Panc1 (cell line): ENCODE results near the gene BEGAIN. TPM values are rescaled to one million over a fixed set of nuclear protein-coding genes. Genes with fewer than 3 reads are reported as not detected.

Source experiments
- ATAC-seq: fragments of 200-7000 bp; cut with Tn5 transposase; 2 replicates; pipeline ENCODE4 v1.9.1; 2020; ENCODE audit warnings: mild to moderate bottlenecking, moderate library complexity
- BruUV-seq: library from RNA; stranded (reverse); fragments of 400-500 nt; replicated peaks from 2 replicates; lab custom pipeline; 2021; lab: Mats Ljungman, UMichigan
- CTCF ChIA-PET: fragments of 300-600 bp; sonication (Branson Sonifier 250); formaldehyde crosslinking; loops from one replicate; lab custom pipeline; 2022; ENCODE audit warnings: antibody characterized with exemption; lab: Charles Lee
- POLR2A ChIA-PET: fragments of 300-600 bp; sonication (Branson Sonifier 250); formaldehyde crosslinking; loops from one replicate; lab custom pipeline; 2022; ENCODE audit warnings: antibody characterized with exemption; lab: Charles Lee
- DNase-seq: peaks from one replicate; pipeline ENCODE4 v3.0.0-alpha.2; 2010; ENCODE audit warnings: low read depth, low spot score
- H3K27ac ChIP-seq: 2 replicates; pipeline ENCODE4 v1.5.1; 2011; ENCODE audit warnings: mild to moderate bottlenecking, low read length, inconsistent platforms
- H3K27me3 ChIP-seq: fragments of 200-500 bp; sonication (Bioruptor generic); 2 replicates; pipeline ENCODE4 v1.6.0; 2014; ENCODE audit warnings: low read length, inconsistent platforms; ENCODE audit not compliant: control insufficient read depth, insufficient read depth
- H3K36me3 ChIP-seq: fragments of 200-500 bp; sonication (Bioruptor generic); 2 replicates; pipeline ENCODE4 v1.5.1; 2014; ENCODE audit warnings: inconsistent platforms, mild to moderate bottlenecking, low read length, moderate library complexity; ENCODE audit not compliant: control insufficient read depth, insufficient read depth
- H3K4me1 ChIP-seq: 2 replicates; pipeline ENCODE4 v1.5.1; 2011; ENCODE audit warnings: inconsistent platforms, mild to moderate bottlenecking, low read length, moderate library complexity; ENCODE audit not compliant: control insufficient read depth, insufficient read depth
- H3K4me3 ChIP-seq, 2 experiments: 2 replicates each; pipeline ENCODE4 v1.5.1; 2011 to 2012; ENCODE audit warnings: low read depth in 2 of 2, low read length in 2 of 2, mild to moderate bottlenecking in 2 of 2, inconsistent platforms in 1 of 2, moderate library complexity in 1 of 2
- H3K9me3 ChIP-seq: fragments of 200-500 bp; sonication (Bioruptor generic); 2 replicates; pipeline ENCODE4 v1.5.1; 2014; ENCODE audit warnings: low read depth, mild to moderate bottlenecking, inconsistent platforms, low read length, moderate library complexity; ENCODE audit not compliant: control insufficient read depth, insufficient read depth
- POLR2AphosphoS5 ChIP-seq: IDR thresholded peaks from 2 replicates; pipeline ENCODE4 v1.6.1; 2012; ENCODE audit warnings: mild to moderate bottlenecking, low read depth, low read length, moderate library complexity
- REST ChIP-seq, 2 experiments: IDR thresholded peaks; 2 replicates each; pipeline ENCODE4 v1.6.1; 2011 to 2012; ENCODE audit warnings: low read depth in 2 of 2, control low read depth in 1 of 2, low read length in 1 of 2, mild to moderate bottlenecking in 1 of 2, moderate library complexity in 1 of 2; ENCODE audit not compliant: insufficient read depth in 1 of 2
- SIN3A ChIP-seq: IDR thresholded peaks from 2 replicates; pipeline ENCODE4 v1.6.1; 2012; ENCODE audit warnings: low read depth, mild to moderate bottlenecking, low read length, moderate library complexity, borderline replicate concordance; ENCODE audit not compliant: insufficient read depth
- TCF7L2 ChIP-seq: IDR thresholded peaks from 2 replicates; pipeline ENCODE4 v1.6.1; 2011; ENCODE audit warnings: mild to moderate bottlenecking, low read depth, low read length, inconsistent platforms
- in situ Hi-C: cut with HindIII; loops from 2 replicates; pipeline ENCODE4 v1.10.0; 2016; ENCODE audit warnings: low sequenced_read_pairs, low pct_unique_long_range_greater_than_20kb
- intact Hi-C: fragments of 100-400 bp; cut with micrococcal nuclease; formaldehyde crosslinking; loops from one replicate; pipeline ENCODE4 v1.10.0; 2022; ENCODE audit not compliant: unreplicated experiment
- total RNA-seq: library from RNA; stranded (reverse); gene quantifications from one replicate; pipeline ENCODE4 v1.2.1, GENCODE V29; 2021; ENCODE audit not compliant: unreplicated experiment
- TF ChIP-seq, protein P1 (sequence below): fragments of 450-650 bp; IDR thresholded peaks from 2 replicates; pipeline ENCODE4 v1.5.1; 2017; ENCODE audit warnings: mild to moderate bottlenecking

BEGAIN gene
- total RNA-seq, 1 experiment from 2014 or later, result 26.5 TPM

DNA sequence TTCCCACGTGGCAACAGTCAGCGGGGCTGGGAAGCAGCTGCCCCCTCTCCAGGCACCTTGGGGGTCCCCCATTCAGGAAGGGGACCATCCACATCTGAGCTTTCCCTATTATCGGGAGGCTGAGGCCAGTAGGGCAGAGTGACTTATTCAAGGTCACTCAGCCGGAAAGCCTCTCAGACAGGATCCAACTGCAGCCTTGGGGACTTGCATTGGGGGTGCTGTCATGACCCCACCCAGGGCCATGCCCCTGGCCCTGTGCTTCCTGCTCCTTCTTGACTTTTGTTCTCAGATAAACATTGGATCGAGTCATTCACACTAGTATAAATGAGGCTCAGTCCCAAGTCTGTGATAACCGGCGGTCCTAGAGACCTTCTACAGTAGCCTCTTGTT is 12.6 kb downstream of the BEGAIN start:
- ChIA-PET CTCF (no interaction called here), POLR2A (no interaction called here)
- H3K36me3 ChIP-seq, result no peaks in the 10 kb centered on the region
- H3K27ac ChIP-seq, result 0 out of 2 replicates have a peak overlapping the region, but pooled peaks have one; percentile 12
- DNase-seq (no peak), ATAC-seq (no peak)
- no peak for TF ChIP-seq TCF7L2
- no peak for TF ChIP-seq SIN3A
- no peak for TF ChIP-seq POLR2AphosphoS5
- TF ChIP-seq, protein P1, sequence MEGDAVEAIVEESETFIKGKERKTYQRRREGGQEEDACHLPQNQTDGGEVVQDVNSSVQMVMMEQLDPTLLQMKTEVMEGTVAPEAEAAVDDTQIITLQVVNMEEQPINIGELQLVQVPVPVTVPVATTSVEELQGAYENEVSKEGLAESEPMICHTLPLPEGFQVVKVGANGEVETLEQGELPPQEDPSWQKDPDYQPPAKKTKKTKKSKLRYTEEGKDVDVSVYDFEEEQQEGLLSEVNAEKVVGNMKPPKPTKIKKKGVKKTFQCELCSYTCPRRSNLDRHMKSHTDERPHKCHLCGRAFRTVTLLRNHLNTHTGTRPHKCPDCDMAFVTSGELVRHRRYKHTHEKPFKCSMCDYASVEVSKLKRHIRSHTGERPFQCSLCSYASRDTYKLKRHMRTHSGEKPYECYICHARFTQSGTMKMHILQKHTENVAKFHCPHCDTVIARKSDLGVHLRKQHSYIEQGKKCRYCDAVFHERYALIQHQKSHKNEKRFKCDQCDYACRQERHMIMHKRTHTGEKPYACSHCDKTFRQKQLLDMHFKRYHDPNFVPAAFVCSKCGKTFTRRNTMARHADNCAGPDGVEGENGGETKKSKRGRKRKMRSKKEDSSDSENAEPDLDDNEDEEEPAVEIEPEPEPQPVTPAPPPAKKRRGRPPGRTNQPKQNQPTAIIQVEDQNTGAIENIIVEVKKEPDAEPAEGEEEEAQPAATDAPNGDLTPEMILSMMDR, result no peak
- TF ChIP-seq REST (IDR thresholded peaks at IDR 0.05; ENCODE audit: insufficient read depth in 1 of 2, low read depth in 2 of 2, low read length in 1 of 2), result no peak
- intact Hi-C loops, result no loop called here
- no peaks in the 10 kb centered on the region for H3K27me3 ChIP-seq
- H3K4me3 ChIP-seq, result no peak overlapping the region
- no TSS peak for BruUV-seq
- H3K4me1 ChIP-seq, result peaks cover 10% of the 10 kb centered on the region
- in situ Hi-C loops, result no loop called here
- H3K9me3 ChIP-seq, result no peaks in the 10 kb centered on the region

GRCh38 chr14:100573757-100574641 is 13.2 kb downstream of the BEGAIN start:
- no peak for TF ChIP-seq SIN3A

More at GRCh38 chr14:100573757-100574641, 13.2 kb downstream of the BEGAIN start:
- ChIA-PET CTCF (no interaction called here), POLR2A (no interaction called here)
- H3K27ac ChIP-seq, result no peak overlapping the region
- H3K4me1 ChIP-seq, result peaks cover 10% of the 10 kb centered on the region
- intact Hi-C loops (no loop called here), in situ Hi-C loops (no loop called here)
- no peaks in the 10 kb centered on the region for H3K9me3 ChIP-seq
- no peaks in the 10 kb centered on the region for H3K27me3 ChIP-seq
- H3K36me3 ChIP-seq, result no peaks in the 10 kb centered on the region
- DNase-seq (no peak), ATAC-seq (no peak)
- H3K4me3 ChIP-seq, result no peak overlapping the region
- BruUV-seq, result no TSS peak
